ENCODE measurements around the gene GLCCI1.

The GLCCI1 gene

DNA sequence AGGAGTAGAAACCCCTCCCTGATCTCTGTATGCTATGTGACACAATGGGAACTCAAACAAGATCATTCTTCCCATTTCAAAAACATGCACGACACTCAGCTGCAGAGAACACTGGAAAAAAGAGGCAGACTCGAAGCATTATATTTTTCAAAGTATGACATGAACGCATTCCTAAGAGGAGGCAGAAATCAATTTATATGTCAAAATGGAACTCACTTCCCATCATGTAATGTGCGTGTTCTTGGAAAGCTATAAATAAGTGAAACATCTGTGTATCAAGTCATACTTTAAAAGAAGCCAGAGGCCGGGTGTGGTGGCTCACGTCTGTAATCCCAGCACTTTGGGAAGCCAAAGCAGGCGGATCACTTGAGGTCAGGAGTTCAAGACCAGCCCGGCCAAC is 150.7 kb downstream of the GLCCI1 start:
- FAIRE-seq: no peak
- DNase-seq (ENCODE audit: extremely low spot score, insufficient read length, low read depth): no peak

DNA sequence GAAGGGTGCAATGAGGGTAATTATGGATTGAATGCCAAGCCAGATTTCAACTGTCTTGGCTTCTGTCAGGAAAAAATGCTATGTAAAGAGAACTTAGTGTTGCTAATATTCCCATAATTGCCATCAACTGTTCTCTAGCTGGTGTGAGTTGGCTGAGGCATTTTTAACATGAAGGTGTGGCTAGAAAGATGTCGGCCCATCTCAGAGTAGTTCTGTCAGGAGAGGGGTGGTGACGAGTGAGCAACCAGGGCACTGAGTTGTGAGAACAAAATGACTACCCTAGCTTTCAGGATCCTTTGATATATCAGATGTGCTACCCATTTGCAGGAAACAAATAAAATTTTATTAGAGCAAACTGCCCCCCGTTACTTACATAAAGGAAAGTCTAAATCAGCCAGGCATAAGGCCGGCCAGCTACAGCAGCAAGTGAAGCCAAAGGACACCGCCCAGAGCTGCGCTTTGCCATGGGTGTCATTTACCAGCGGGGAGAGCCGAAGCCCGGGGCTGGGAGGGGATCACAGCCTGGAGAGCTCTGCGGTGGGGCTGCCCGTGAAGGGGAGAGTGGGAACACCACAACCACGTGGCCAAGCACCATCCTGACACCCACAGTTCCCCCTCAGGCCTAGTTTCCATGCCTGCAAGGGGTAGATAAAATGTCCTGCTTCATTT is 151.9 kb downstream of the GLCCI1 start:
- DNase-seq (ENCODE audit: extremely low spot score, insufficient read length, low read depth) (no peak), FAIRE-seq (no peak)

GRCh38 chr7:8121243-8121642 is 152.6 kb downstream of the GLCCI1 start:
- FAIRE-seq (no peak), DNase-seq (ENCODE audit: extremely low spot score, insufficient read length, low read depth) (no peak)

GRCh38 chr7:8125680-8126444 is 157.3 kb downstream of the GLCCI1 start:
- DNase-seq (ENCODE audit: extremely low spot score, insufficient read length, low read depth): peak; percentile 46

DNA sequence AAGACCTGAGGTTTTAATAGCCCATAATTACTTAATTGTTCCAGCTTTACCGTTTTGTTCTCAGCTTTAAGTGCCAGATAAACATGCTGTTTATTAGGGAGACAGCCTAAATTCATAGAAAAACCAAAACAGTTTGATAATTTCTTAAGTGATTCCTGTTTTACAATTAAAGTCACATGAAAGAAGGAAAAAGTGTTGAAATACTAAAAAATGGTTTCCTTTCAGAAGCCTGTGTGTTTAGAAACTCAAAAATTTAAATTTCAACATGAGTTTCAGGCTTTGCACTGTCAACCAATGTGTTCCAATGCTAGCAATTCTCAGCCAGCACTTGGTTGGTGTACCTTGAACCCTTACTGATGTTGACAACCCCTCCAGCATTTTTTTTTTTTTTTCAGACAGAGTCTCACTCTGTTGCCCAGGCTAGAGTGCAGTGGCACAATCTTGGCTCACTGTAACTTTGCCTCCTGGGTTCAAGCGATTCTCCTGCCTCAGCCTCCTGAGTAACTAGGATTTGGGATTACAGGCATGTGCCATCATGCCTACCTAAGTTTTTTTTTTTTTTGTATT is 158.1 kb downstream of the GLCCI1 start:
- DNase-seq (ENCODE audit: extremely low spot score, insufficient read length, low read depth) (no peak), FAIRE-seq (no peak)

More at GRCh38 chr7:8125680-8126444, 157.3 kb downstream of the GLCCI1 start:
- FAIRE-seq: peak; percentile 99

- FAIRE-seq (no peak), DNase-seq (ENCODE audit: extremely low spot score, insufficient read length, low read depth) (no peak)
Measured at GRCh38 chr7:8128449-8129317, 160.1 kb downstream of the GLCCI1 start.

DNA sequence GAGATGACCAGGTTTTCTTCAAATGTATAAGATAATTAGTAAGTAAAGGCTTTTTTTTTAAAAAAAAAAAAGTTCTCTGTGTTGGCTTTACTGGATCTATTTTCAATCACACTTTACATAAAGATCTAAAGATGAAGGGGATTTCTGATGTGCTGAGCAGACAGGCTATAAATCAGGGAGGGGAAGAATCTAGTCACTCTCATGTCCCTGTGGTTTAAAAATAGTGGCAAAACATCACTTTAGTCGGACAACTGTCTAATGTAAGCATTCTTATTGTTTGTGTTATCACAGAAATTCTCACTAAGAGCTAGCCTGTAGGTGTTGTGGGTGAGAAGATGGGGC is 160.7 kb downstream of the GLCCI1 start:
- FAIRE-seq: peak; percentile 51
- DNase-seq (ENCODE audit: extremely low spot score, insufficient read length, low read depth): no peak

GRCh38 chr7:8130663-8131062 is 162.1 kb downstream of the GLCCI1 start:
- DNase-seq (ENCODE audit: extremely low spot score, insufficient read length, low read depth): no peak
- no peak for FAIRE-seq

DNA sequence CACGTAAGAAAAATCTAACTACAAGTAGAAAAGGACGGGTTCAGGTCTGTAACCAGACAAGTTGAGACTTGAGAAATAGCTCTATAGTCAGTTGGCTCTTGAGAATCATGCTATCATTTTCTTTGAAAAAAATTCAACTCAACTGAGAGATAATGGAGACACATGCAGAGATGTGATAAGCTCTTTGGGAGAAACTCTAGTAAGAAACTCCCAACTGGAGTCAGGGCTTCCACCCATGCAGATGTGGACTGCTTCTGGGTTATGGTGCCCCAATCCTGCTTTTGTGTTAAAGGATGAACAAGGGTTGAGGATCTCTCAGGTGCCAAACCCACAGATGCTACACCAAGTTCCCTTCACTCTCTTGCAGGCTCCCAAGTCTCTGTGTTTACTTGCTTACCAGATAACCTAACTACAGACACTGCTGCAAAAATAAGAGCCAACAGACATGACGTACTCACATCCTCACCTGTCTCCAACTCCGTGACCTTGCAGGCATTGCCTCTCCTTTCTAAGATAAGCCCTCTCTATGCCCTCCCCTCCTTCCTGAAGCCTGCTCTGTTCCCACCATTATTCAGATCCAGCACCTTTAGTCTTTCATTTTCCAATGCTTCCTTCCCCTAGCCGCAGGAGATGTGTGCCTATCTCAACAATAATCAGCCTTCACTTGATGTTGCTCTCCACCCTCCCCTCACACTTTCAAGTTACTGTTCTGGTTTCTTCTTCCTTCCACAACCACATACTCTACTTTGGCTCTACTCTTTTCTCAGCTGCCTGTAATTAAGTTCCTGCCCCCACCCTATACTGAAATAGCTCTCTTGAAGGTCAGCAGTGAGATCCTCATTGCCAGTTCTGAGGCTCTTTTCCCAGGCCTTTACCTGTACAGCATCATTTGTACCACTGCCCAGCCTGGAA is 163.4 kb downstream of the GLCCI1 start:
- no peak for DNase-seq (ENCODE audit: extremely low spot score, insufficient read length, low read depth)
- FAIRE-seq: peak; percentile 94

DNA sequence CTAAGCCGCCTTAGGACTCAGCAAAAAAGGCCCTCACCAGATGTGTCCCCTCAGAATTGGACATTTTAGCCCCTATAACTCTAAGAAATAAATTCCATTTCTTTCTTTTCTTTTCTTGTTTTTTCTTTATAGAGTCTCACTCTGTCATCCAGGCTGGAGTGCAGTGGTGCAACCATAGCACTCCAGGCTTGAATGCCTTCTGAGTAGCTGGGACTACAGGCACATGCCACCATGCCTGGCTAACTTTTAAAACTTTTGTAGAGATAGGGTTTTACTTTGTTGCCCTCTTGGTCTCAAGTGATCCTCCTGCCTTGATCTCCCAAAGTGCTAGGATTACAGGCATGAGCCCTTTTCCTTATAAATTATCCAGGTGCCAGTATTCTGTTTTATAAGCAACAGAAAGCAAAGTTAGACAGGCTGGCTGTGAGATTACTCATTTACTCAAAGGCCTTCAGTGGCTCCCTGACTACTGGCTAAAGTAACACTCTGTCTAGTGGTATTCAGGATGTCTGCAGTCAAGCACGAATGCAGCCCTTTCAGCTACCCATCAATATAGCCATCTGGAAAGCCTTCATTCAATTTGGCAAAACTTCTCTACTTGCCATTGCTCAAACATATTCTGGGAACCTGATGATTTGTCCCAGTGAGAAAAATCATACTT is 164.7 kb downstream of the GLCCI1 start:
- peak; percentile 90 for FAIRE-seq
- DNase-seq (ENCODE audit: extremely low spot score, insufficient read length, low read depth): no peak

GRCh38 chr7:8134089-8134733 is 165.6 kb downstream of the GLCCI1 start:
- DNase-seq (ENCODE audit: extremely low spot score, insufficient read length, low read depth): peak; percentile 28
- peak; percentile 96 for FAIRE-seq

DNA sequence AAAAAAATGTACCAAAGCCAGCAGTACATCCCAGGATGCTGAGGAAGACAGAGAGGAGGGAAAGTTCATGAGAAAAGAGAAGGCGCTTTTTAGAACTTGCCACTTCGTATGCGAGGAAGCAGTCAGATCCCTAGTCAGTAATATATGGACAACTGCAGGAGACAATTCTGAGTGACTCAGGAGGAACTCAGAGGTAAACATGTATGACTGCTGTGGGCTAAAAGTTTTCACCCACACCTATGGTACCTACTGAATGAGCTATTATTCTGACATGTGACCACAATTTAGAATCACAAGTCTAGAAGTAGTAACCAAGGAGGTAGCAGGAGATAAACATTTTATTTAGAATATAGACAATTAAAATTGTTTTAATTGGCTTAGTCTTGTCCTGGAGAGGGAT is 166.8 kb downstream of the GLCCI1 start:
- FAIRE-seq: peak; percentile 24
- DNase-seq (ENCODE audit: extremely low spot score, insufficient read length, low read depth): no peak

GRCh38 chr7:8136051-8136730 is 167.6 kb downstream of the GLCCI1 start:
- no peak for FAIRE-seq

More at GRCh38 chr7:8136051-8136730, 167.6 kb downstream of the GLCCI1 start:
- no peak for DNase-seq (ENCODE audit: extremely low spot score, insufficient read length, low read depth)
